PC-3 (cell line): ENCODE data around the gene SGTA. TPM values are rescaled to one million over a fixed set of nuclear protein-coding genes. Genes with fewer than 3 reads are reported as not detected.

Experiments
- ATAC-seq: fragments of 200-7000 bp; cut with Tn5 transposase; 2 replicates; pipeline ENCODE4 v1.9.1; 2020; ENCODE audit warnings: mild to moderate bottlenecking, moderate library complexity
- BruUV-seq: library from RNA; stranded (reverse); fragments of 400-500 nt; replicated peaks from 2 replicates; lab custom pipeline; 2021; lab: Mats Ljungman, UMichigan
- CTCF ChIA-PET: fragments of 300-600 bp; sonication (Branson Sonifier 250); formaldehyde crosslinking; loops from one replicate; lab custom pipeline; 2022; ENCODE audit warnings: antibody characterized with exemption; lab: Charles Lee
- POLR2A ChIA-PET: fragments of 300-600 bp; sonication (Branson Sonifier 250); formaldehyde crosslinking; loops from one replicate; lab custom pipeline; 2022; ENCODE audit warnings: antibody characterized with exemption; ENCODE audit not compliant: unreplicated experiment; lab: Charles Lee
- DNase-seq: peaks from one replicate; pipeline ENCODE4 v3.0.0-alpha.2; 2015
- H2AFZ ChIP-seq: fragments of 300-600 bp; sonication (generic); 2 replicates; pipeline ENCODE4 v1.6.0; 2016; ENCODE audit warnings: antibody characterized with exemption, low read length
- H3F3A ChIP-seq: fragments of 300-600 bp; sonication (generic); one replicate; pipeline ENCODE4 v1.6.0; 2017; ENCODE audit warnings: antibody characterized with exemption, low read length, control low read depth, mild to moderate bottlenecking; ENCODE audit not compliant: unreplicated experiment
- H3K27ac ChIP-seq: fragments of 300-600 bp; sonication (generic); 2 replicates; pipeline ENCODE4 v1.5.1; 2016; ENCODE audit warnings: mild to moderate bottlenecking, low read length
- H3K27me3 ChIP-seq: fragments of 300-600 bp; sonication (generic); 2 replicates; pipeline ENCODE4 v1.6.1; 2016; ENCODE audit warnings: low read length, mixed read lengths
- H3K36me3 ChIP-seq: fragments of 300-600 bp; sonication (generic); 2 replicates; pipeline ENCODE4 v1.6.1; 2016; ENCODE audit warnings: low read depth, mixed run types, low read length, mixed read lengths
- H3K4me1 ChIP-seq: fragments of 300-600 bp; sonication (generic); 2 replicates; pipeline ENCODE4 v1.5.1; 2016; ENCODE audit warnings: low read length; ENCODE audit not compliant: insufficient read depth
- H3K4me2 ChIP-seq: fragments of 300-600 bp; sonication (generic); 2 replicates; pipeline ENCODE4 v1.6.0; 2016; ENCODE audit warnings: low read length
- H3K4me3 ChIP-seq: fragments of 300-600 bp; sonication (generic); 2 replicates; pipeline ENCODE4 v1.5.1; 2016; ENCODE audit warnings: mild to moderate bottlenecking, low read length, mixed read lengths
- H3K79me2 ChIP-seq: fragments of 300-600 bp; sonication (generic); 2 replicates; pipeline ENCODE4 v1.6.1; 2017; ENCODE audit warnings: low read length, mixed read lengths
- H3K9ac ChIP-seq: fragments of 300-600 bp; sonication (generic); 2 replicates; pipeline ENCODE4 v1.6.0; 2016; ENCODE audit warnings: mild to moderate bottlenecking, low read length
- H3K9me2 ChIP-seq: fragments of 300-600 bp; sonication (generic); replicated peaks from 2 replicates; pipeline ENCODE4 v1.6.1; 2016; ENCODE audit warnings: mixed run types, low read length, mixed read lengths
- H3K9me3 ChIP-seq: fragments of 300-600 bp; sonication (generic); 2 replicates; pipeline ENCODE4 v1.6.1; 2016; ENCODE audit warnings: low read length, mixed read lengths
- H4K20me1 ChIP-seq: fragments of 300-600 bp; sonication (generic); 2 replicates; pipeline ENCODE4 v1.6.1; 2016; ENCODE audit warnings: low read length, mixed read lengths
- CTCF ChIP-seq: fragments of 300-600 bp; sonication (generic); conservative IDR thresholded peaks from 2 replicates; pipeline ENCODE4 v1.5.1; 2017; ENCODE audit warnings: antibody characterized with exemption, low read depth, mild to moderate bottlenecking, low read length
- EZH2 ChIP-seq: fragments of 300-600 bp; sonication (generic); IDR thresholded peaks from one replicate; pipeline ENCODE4 v1.6.1; 2017; ENCODE audit warnings: antibody characterized with exemption, mild to moderate bottlenecking, low read length; ENCODE audit not compliant: unreplicated experiment
- EZH2phosphoT487 ChIP-seq: fragments of 300-600 bp; sonication (generic); IDR thresholded peaks from 2 replicates; pipeline ENCODE4 v1.6.1; 2018; ENCODE audit warnings: mild to moderate bottlenecking, antibody characterized with exemption, low read length, borderline replicate concordance
- intact Hi-C: fragments of 100-400 bp; cut with micrococcal nuclease; formaldehyde crosslinking; loops from 2 replicates; pipeline ENCODE4 v1.9.0; 2023
- total RNA-seq: library from RNA; depleted of rRNA; stranded (reverse); fragments of >200 nt; gene quantifications from 2 replicates; pipeline ENCODE4 v1.2.3, GENCODE V29; 2014

The SGTA gene
- total RNA-seq, 1 experiment from 2014 or later, result 78.6 TPM

DNA sequence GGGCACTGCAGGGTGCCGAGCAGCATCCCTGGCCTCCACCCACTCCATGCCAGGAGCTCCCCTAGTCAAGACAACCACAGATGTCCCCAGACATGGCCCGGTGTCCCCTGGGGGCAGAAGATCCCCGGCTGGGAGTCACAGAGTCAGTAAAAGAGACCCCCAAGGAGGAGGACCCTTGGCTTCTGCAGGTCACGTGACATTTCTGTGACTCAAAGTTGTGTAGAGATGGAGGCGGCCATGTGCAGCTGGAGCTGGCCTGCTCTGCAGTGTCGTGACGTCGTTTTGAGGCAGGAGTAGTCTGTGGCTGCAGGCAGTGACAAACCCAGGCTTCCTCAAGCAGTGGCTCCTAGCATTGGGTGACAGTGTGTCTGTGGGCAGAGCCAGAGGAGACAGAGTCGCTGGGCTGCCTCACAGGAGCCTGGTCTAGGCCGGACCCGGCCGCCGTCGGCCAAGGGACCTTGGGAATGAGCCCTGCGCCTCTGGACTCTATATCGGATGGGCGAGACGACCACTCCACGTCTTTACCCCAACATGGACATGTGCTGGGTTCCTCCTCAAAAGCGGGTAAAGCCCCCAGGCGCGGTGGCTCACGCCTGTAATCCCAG, 54.2 kb downstream of the SGTA start:
- ChIA-PET POLR2A (no interaction called here), CTCF (no interaction called here)
- Histone ChIP-seq H3K27me3 (no peaks in the 10 kb centered on the region), H3K4me3 (no peak overlapping the region), H3K4me1 (peaks cover 13% of the 10 kb centered on the region), H4K20me1 (no peaks in the 10 kb centered on the region), H3K9ac (no peak overlapping the region), H3K79me2 (no peaks in the 10 kb centered on the region), H3K9me3 (no peaks in the 10 kb centered on the region), H3K9me2 (no peaks in the 10 kb centered on the region), H2AFZ (no peak overlapping the region), H3K27ac (no peak overlapping the region), H3F3A (no peaks in the 10 kb centered on the region), H3K4me2 (no peak overlapping the region), H3K36me3 (no peaks in the 10 kb centered on the region)
- TF ChIP-seq CTCF, result no peak
- TF ChIP-seq EZH2, result no peak
- TF ChIP-seq EZH2phosphoT487, result no peak
- ATAC-seq, result no peak
- no TSS peak for BruUV-seq
- intact Hi-C loops, result no loop called here
- DNase-seq, result no peak

- peaks cover 22% of the 10 kb centered on the region for H3K4me1 ChIP-seq
- no peak overlapping the region for H3K4me3 ChIP-seq
- H3K9me2 ChIP-seq, result no peaks in the 10 kb centered on the region
- CTCF ChIA-PET, result no interaction called here
- BruUV-seq, result no TSS peak
- peak overlapping the region; percentile 53; the same call in 1 of the 2 replicates for H2AFZ ChIP-seq
- H3K4me2 ChIP-seq, result peak overlapping the region; percentile 71
- no peaks in the 10 kb centered on the region for H3K9me3 ChIP-seq
- no peaks in the 10 kb centered on the region for H3K27me3 ChIP-seq
- H3K9ac ChIP-seq, result no peak overlapping the region
- no peaks in the 10 kb centered on the region for H3K36me3 ChIP-seq
- POLR2A ChIA-PET, result no interaction called here
- TF ChIP-seq EZH2phosphoT487, result no peak
- TF ChIP-seq CTCF, result no peak
- TF ChIP-seq EZH2, result no peak
- ATAC-seq, result peak; percentile 60
- H3K27ac ChIP-seq, result no peak overlapping the region
- no peaks in the 10 kb centered on the region for H4K20me1 ChIP-seq
- no peaks in the 10 kb centered on the region for H3F3A ChIP-seq
- intact Hi-C loops, result no loop called here
- peak; percentile 51 for DNase-seq
- no peaks in the 10 kb centered on the region for H3K79me2 ChIP-seq
Measured at GRCh38 chr19:2727640-2727944, 55.5 kb downstream of the SGTA start.

GRCh38 chr19:2726904-2727639, 56.0 kb downstream of the SGTA start:
- ChIA-PET POLR2A (no interaction called here), CTCF (no interaction called here)
- Histone ChIP-seq H3K27me3 (no peaks in the 10 kb centered on the region), H3K9ac (no peak overlapping the region), H3K79me2 (no peaks in the 10 kb centered on the region), H3K4me3 (no peak overlapping the region), H3K9me2 (no peaks in the 10 kb centered on the region), H3K4me2 (peak overlapping the region; percentile 71), H2AFZ (peak overlapping the region; percentile 53; the same call in 1 of the 2 replicates), H3K27ac (no peak overlapping the region), H4K20me1 (no peaks in the 10 kb centered on the region), H3K4me1 (peaks cover 22% of the 10 kb centered on the region), H3F3A (no peaks in the 10 kb centered on the region), H3K9me3 (no peaks in the 10 kb centered on the region), H3K36me3 (no peaks in the 10 kb centered on the region)
- intact Hi-C loops, result no loop called here
- ATAC-seq, result peak; percentile 42
- no peak for TF ChIP-seq EZH2phosphoT487
- no peak for TF ChIP-seq EZH2
- TF ChIP-seq CTCF, result no peak
- peak; percentile 35 for DNase-seq
- BruUV-seq, result no TSS peak
